Activated T-cell treated with anti-CD3 and anti-CD28 coated beads for 1 hour (primary cell): ENCODE measurements around the gene CYP1B1.
"Not testable (repeated sequence)": the region's sequence is repeated elsewhere in the genome, so short reads cannot be mapped to it uniquely, and the experiment has no call there.

Source experiments
- DNase-seq: peaks from one replicate; pipeline ENCODE4 v3.0.0-alpha.2; 2020; ENCODE audit warnings: low read depth

The CYP1B1 gene

GRCh38 chr2:38075507-38076151 is at the start of gene CYP1B1:
CYP1B1 (minus strand) TSS chr2:38076151; CDS start chr2:38075388, 763 bp downstream.
- DNase-seq, result no peak

GRCh38 chr2:38125007-38125406 is 49.1 kb upstream of the CYP1B1 start:
- DNase-seq, result no peak

- DNase-seq, result no peak
These were observed 48.0 kb upstream of the CYP1B1 start for GRCh38 chr2:38123911-38124310.

- no peak for DNase-seq
These were observed 46.4 kb upstream of the CYP1B1 start for GRCh38 chr2:38122344-38122743.

GRCh38 chr2:38121481-38121880 is 45.5 kb upstream of the CYP1B1 start:
- no peak for DNase-seq

GRCh38 chr2:38120829-38121228 is 44.9 kb upstream of the CYP1B1 start:
- DNase-seq, result no peak

GRCh38 chr2:38120264-38120592 is 44.3 kb upstream of the CYP1B1 start:
- no peak for DNase-seq

GRCh38 chr2:38116762-38117161 is 40.8 kb upstream of the CYP1B1 start:
- no peak for DNase-seq

- DNase-seq, result peak; percentile 45
These were observed 39.5 kb upstream of the CYP1B1 start for GRCh38 chr2:38115216-38116032.

- DNase-seq, result no peak
These were observed 38.2 kb upstream of the CYP1B1 start for GRCh38 chr2:38113981-38114708.

GRCh38 chr2:38113051-38113450 is 37.1 kb upstream of the CYP1B1 start:
- no peak for DNase-seq

GRCh38 chr2:38111350-38111749 is 35.4 kb upstream of the CYP1B1 start:
- not testable (repeated sequence) for DNase-seq

GRCh38 chr2:38109732-38110181 is 33.8 kb upstream of the CYP1B1 start:
- DNase-seq, result no peak

GRCh38 chr2:38108907-38109731 is 33.2 kb upstream of the CYP1B1 start:
- DNase-seq, result no peak

- no peak for DNase-seq
These were observed 31.9 kb upstream of the CYP1B1 start for GRCh38 chr2:38107738-38108410.

- DNase-seq, result no peak
These were observed 30.6 kb upstream of the CYP1B1 start for GRCh38 chr2:38106405-38107094.

- no peak for DNase-seq
These were observed 30.0 kb upstream of the CYP1B1 start for GRCh38 chr2:38105922-38106321.

- no peak for DNase-seq
These were observed 28.6 kb upstream of the CYP1B1 start for GRCh38 chr2:38104598-38104997.

GRCh38 chr2:38100328-38100727 is 24.4 kb upstream of the CYP1B1 start:
- no peak for DNase-seq

- no peak for DNase-seq
These were observed 23.4 kb upstream of the CYP1B1 start for GRCh38 chr2:38099099-38100028.
